SH-SY5Y (cell line): ENCODE measurements around the gene IRAK1.

Experiments used
- GATA2 ChIP-seq: IDR thresholded peaks from 2 replicates; pipeline ENCODE4 v1.6.1; 2011; ENCODE audit warnings: mild to moderate bottlenecking, low read depth, low read length
- GATA3 ChIP-seq: IDR thresholded peaks from 2 replicates; pipeline ENCODE4 v1.6.1; 2011; ENCODE audit warnings: low read depth, mild to moderate bottlenecking, low read length, moderate library complexity

DNA sequence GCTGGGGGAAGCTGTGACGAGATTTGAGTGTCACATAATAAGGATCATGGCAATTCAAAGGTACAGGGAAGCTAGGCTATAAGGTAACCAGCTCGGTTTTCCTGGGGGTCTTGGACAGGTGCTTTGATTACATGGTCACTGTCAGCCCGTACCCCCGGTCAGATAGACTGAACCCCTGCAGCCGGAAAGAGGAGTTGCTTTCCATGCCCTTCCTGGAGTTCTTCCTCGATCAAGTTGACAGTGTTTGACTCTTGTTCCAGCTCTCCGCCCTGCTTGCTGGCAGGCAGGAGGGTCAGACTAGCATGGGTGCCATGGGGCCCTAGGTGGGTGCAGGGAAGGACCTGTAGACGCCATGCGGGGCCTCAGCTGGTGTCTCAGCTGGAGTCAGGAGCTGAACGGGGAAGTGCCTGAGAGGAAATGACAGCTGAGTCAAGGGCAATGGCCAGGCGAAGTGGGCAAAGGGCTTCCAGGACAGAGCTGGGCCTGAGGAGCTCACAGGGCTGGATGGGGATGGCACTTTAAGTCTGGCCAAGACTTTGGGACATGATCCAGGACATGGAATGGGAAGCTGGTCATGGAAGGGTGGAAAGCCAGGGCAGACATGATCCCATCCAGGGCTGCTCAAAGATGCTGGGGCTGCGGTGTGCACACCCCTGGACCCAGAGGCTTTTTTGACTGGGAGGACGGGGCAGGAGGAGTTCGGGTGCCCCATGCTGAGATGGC is 45.5 kb downstream of the IRAK1 start:
- TF ChIP-seq GATA2 (no peak), GATA3 (no peak)
